Smooth muscle cell (in vitro differentiated cells): ENCODE data around the gene R3HDML. TPM values are rescaled to one million over a fixed set of nuclear protein-coding genes. Genes with fewer than 3 reads are reported as not detected.

ENCODE experiments used
- DNase-seq: peaks from one replicate; lab custom pipeline; 2025; ENCODE audit not compliant: unreplicated experiment; lab: John Stamatoyannopoulos, UW
- H2AFZ ChIP-seq: fragments of 200-600 bp; sonication (generic); 2 replicates; pipeline ENCODE4 v1.6.0; 2016; ENCODE audit warnings: antibody characterized with exemption, low read depth, mild to moderate bottlenecking
- H3F3A ChIP-seq: fragments of 200-600 bp; sonication (generic); 2 replicates; pipeline ENCODE4 v1.6.0; 2017; ENCODE audit warnings: antibody characterized with exemption, low read depth
- H3K27ac ChIP-seq: fragments of 200-600 bp; sonication (generic); 2 replicates; pipeline ENCODE4 v1.5.1; 2016; ENCODE audit warnings: low read depth, mild to moderate bottlenecking
- H3K27me3 ChIP-seq: fragments of 200-600 bp; sonication (generic); 2 replicates; pipeline ENCODE4 v1.6.1; 2016; ENCODE audit warnings: low read depth, mild to moderate bottlenecking
- H3K36me3 ChIP-seq: fragments of 200-600 bp; sonication (generic); 2 replicates; pipeline ENCODE4 v1.5.1; 2016; ENCODE audit warnings: low read depth
- H3K4me1 ChIP-seq: fragments of 200-600 bp; sonication (generic); 2 replicates; pipeline ENCODE4 v1.5.1; 2016; ENCODE audit warnings: low read depth
- H3K4me2 ChIP-seq: fragments of 200-600 bp; sonication (generic); 2 replicates; pipeline ENCODE4 v1.6.0; 2016; ENCODE audit warnings: mild to moderate bottlenecking
- H3K4me3 ChIP-seq: fragments of 200-600 bp; sonication (generic); 2 replicates; pipeline ENCODE4 v1.5.1; 2016; ENCODE audit warnings: mild to moderate bottlenecking
- H3K79me2 ChIP-seq: fragments of 200-600 bp; sonication (generic); 2 replicates; pipeline ENCODE4 v1.6.0; 2016; ENCODE audit warnings: low read depth, mild to moderate bottlenecking
- H3K9ac ChIP-seq: fragments of 200-600 bp; sonication (generic); 2 replicates; pipeline ENCODE4 v1.6.0; 2016; ENCODE audit warnings: low read depth
- H3K9me3 ChIP-seq: fragments of 200-600 bp; sonication (generic); replicated peaks from 2 replicates; pipeline ENCODE4 v1.5.1; 2016; ENCODE audit warnings: low read depth
- H4K20me1 ChIP-seq: fragments of 200-600 bp; sonication (generic); 2 replicates; pipeline ENCODE4 v1.6.0; 2016; ENCODE audit warnings: low read depth
- CTCF ChIP-seq: fragments of 200-600 bp; sonication (generic); IDR thresholded peaks from 2 replicates; pipeline ENCODE4 v1.5.1; 2017; ENCODE audit warnings: borderline replicate concordance, mild to moderate bottlenecking, antibody characterized with exemption; ENCODE audit not compliant: insufficient read depth, poor library complexity, severe bottlenecking
- WGBS: methylation state at CpG from one replicate; pipeline ENCODE4 v1.1.7; 2016; ENCODE audit warnings: low lambda C conversion rate; 5-methylcytosine and 5-hydroxymethylcytosine counted together
- polyA plus RNA-seq: library from polyadenylated mRNA; unstranded; fragments of >200 nt; fragmentation: Nextera tagmentation; extraction: Ambion mirVana; gene quantifications from 2 replicates; pipeline ENCODE4 v1.2.1, GENCODE V29; 2016
- total RNA-seq: library from RNA; depleted of rRNA; stranded (reverse); fragments of >200 nt; gene quantifications from 2 replicates; pipeline ENCODE4 v1.2.3, GENCODE V29; 2014

Gene R3HDML
- total and polyA plus RNA-seq, 2 experiments from 2014 or later, result not detected

GRCh38 chr20:44389871-44390270 is 53.0 kb downstream of the R3HDML start:
- no peak for DNase-seq
- Histone ChIP-seq H3K79me2 (no peaks in the 10 kb centered on the region), H3K27ac (no peak overlapping the region), H3F3A (no peaks in the 10 kb centered on the region), H3K27me3 (peaks cover 2% of the 10 kb centered on the region), H3K36me3 (no peaks in the 10 kb centered on the region), H3K4me2 (no peak overlapping the region), H3K4me3 (no peak overlapping the region), H3K9ac (no peak overlapping the region), H2AFZ (no peak overlapping the region), H4K20me1 (no peaks in the 10 kb centered on the region), H3K4me1 (no peaks in the 10 kb centered on the region), H3K9me3 (no peaks in the 10 kb centered on the region)
- no peak for TF ChIP-seq CTCF
- WGBS, result 85% methylated on average over 6 of the region's 6 CpGs

- H3K9me3 ChIP-seq, result no peaks in the 10 kb centered on the region
- no peaks in the 10 kb centered on the region for H3K79me2 ChIP-seq
- no peaks in the 10 kb centered on the region for H4K20me1 ChIP-seq
- no peaks in the 10 kb centered on the region for H3F3A ChIP-seq
- 88% methylated on average over 5 of the region's 5 CpGs for WGBS
- no peak overlapping the region for H3K4me2 ChIP-seq
- no peak for TF ChIP-seq CTCF
- H3K27me3 ChIP-seq, result peaks cover 2% of the 10 kb centered on the region
- no peak overlapping the region for H2AFZ ChIP-seq
- no peak overlapping the region for H3K27ac ChIP-seq
- no peaks in the 10 kb centered on the region for H3K36me3 ChIP-seq
- no peak for DNase-seq
- no peak overlapping the region for H3K4me3 ChIP-seq
- H3K4me1 ChIP-seq, result no peaks in the 10 kb centered on the region
- H3K9ac ChIP-seq, result no peak overlapping the region
Measured at GRCh38 chr20:44390280-44390679, 53.4 kb downstream of the R3HDML start.

GRCh38 chr20:44392088-44392775 is 55.4 kb downstream of the R3HDML start:
- H4K20me1 ChIP-seq, result no peaks in the 10 kb centered on the region
- DNase-seq, result no peak
- no peak overlapping the region for H3K27ac ChIP-seq
- no peak overlapping the region for H3K4me3 ChIP-seq
- no peaks in the 10 kb centered on the region for H3K9me3 ChIP-seq
- H2AFZ ChIP-seq, result no peak overlapping the region
- H3K36me3 ChIP-seq, result no peaks in the 10 kb centered on the region
- no peak for TF ChIP-seq CTCF
- H3K4me2 ChIP-seq, result no peak overlapping the region
- no peaks in the 10 kb centered on the region for H3F3A ChIP-seq
- no peak overlapping the region for H3K9ac ChIP-seq
- no peaks in the 10 kb centered on the region for H3K79me2 ChIP-seq
- peaks cover 2% of the 10 kb centered on the region for H3K27me3 ChIP-seq
- 96% methylated on average over 8 of the region's 8 CpGs for WGBS
- H3K4me1 ChIP-seq, result no peaks in the 10 kb centered on the region
